GM10847 (cell line): Measurements from ENCODE around the gene CD7.

Experiments used
- POLR2A ChIP-seq: IDR thresholded peaks from 2 replicates; pipeline ENCODE4 v1.6.1; 2011; ENCODE audit not compliant: insufficient read length; ENCODE audit errors: extremely low read depth

Gene CD7

DNA sequence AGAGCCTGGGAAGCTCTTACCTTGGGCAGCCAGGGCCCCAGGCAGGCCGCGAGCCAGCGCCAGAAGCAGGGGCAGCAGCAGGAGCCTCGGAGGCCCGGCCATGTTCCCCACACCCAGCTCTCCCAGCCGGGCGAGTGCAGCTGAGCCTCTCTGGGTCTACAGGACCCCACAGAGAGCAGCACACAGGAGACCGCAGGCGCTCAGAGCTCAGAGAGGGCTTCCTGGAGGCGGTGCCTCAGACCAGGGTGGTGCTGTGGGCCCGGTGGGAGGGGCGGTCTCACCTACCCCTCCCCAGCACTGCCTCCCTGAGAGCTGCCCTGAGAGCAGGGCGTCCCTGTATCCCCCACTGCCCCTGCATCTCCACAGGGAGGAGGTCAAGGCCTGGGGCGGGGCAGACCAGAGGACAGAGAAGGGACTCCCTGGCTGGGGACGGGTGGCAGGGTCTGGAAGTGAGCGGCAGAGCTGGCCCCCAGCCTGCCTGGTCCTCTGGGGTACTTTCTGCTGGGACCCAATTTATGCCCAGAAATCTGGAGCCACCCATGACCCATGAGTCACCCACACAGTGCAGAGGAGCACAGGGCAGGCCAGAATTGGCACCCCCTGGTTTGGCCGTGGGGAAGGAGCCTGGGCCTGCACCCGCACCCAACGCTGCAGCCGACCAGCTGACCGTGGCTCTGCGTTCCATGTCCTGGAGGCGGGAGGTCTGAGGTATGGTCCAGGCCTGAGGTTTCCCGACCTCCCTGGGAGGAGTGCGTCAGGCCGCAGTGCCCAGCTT, at the start of gene CD7:
TSS of gene CD7 (minus strand) at position 215 of the 775 bp plus-strand sequence. CDS start at position 102, 113 bp downstream.
- no peak for TF ChIP-seq POLR2A

DNA sequence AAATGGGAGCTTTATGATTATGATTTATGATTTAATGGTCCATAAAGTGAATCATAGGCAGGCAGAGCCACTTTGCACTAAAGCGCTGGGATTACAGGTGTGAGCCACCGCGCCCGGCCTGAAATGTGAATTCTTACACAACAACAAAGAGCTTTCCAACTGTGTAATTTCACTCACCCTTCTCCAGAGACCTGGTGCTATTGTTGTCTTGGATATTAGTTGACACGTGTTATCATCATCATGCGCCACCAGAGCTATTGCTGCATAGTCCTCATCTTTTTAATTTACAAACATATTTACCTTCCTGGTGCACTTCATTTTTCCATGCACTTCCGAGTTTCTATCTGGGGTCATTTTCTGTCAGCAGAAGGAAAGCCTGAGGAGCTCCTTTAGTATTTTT, 49.3 kb upstream of the CD7 start:
- TF ChIP-seq POLR2A = no peak

DNA sequence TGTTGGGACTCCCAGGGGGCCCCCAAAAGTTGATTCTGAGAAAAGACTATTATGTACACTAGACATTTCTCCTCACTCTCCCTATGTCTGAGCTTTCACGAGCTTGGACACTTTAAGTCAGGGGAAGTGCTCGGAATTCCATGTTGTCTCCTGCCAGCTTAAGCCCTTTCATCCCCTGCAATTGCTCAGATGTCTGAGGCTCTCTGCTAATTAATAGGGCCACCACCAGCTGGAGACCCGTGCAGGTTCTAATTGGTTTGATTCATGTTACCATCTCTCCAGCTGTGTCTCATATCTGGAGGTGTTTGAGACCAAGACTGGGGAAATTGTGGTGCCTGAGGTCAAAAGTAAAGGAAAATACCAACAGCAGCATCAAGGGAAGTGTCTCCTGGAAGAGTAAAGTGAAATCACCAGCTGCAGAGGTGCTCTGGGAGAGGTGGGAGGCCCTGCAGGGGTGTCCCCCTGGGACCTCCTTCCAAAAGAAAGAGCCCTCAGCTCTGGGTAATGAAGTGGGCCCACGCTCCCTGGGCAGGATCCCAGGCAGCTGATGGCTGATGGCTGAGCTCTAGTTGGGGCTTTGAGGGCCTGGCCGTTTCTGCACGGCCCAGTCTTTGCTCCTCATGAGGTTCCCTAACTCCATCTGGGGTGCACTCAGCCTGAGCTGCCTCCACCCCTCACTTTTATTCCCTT, 48.3 kb upstream of the CD7 start:
- no peak for TF ChIP-seq POLR2A

DNA sequence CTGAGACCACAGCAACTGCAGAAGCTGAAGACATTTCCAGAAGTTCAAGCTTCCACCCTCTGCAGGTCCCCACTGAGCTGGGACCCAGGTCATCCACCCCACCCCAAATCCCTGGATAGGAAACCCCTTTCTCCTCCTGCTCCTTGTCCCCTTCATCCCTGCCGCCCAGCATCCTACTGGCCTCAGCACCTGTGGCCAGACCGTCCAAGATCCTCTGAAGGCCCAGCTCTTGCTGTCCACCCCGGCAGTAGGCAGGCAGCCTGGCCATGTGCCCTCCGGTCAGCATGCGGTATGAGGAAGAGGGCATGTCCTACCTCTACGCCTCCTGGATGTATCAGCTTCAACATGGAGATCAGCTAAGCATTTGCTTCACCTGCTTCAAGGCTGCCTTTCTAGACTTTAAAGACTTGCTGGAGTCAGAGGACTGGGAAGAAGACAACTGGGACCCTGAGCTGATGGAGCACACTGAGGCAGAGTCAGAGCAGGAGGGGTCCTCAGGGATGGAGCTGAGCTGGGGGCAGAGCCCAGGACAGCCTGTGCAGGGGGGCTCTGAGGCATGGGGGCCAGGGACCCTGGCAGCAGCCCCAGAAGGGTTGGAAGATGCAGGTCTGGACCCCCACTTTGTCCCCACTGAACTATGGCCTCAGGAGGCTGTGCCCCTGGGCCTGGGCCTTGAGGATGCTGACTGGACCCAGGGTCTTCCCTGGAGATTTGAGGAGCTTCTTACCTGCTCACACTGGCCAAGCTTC, 44.7 kb upstream of the CD7 start:
- no peak for TF ChIP-seq POLR2A

DNA sequence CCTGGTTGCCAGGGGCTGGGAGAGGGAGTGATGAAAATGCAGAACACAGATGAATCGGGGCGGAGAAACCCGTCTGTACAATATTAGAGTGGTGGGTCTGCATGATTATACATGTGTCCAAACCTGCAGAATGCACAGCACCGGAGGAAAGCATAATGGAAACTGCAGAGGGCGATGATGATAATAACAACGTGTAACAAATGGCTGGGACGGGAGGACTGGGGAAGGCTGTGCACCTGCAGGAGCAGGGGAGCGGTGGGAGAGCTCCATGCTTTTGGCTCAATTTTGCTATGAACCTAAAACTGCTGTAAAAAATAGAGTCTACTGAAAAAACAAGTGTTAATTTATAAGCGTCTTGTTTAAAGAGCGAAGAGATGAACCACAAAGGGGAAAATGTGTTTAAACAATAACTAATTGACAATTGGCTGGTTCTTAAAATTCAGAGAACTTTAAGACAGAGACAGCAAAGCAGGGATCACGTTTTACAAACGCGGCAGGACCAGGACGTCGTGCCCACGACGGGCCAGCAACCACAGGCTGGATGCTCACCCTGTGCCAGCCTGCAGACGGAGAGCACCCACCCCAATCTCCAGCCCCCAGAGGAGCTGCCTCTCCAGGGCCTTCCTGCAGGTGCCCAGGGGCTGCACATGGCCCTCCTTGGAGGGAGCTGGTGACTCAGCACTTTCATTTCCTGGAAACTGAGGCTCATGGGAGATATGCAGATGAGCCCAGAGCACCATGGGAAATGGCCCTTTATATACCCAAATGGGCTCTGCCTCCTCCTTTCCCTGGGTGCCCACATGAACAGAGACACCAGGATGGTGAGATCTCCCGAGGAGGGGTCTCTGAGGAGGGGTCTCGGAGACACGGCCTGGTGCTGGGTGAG, 41.3 kb upstream of the CD7 start, which contains the start of gene TEX19:
TSS of gene TEX19 (plus strand) at position 783 of the 886 bp plus-strand sequence. CDS start 2,904 bp downstream, outside the sequence.
- no peak for TF ChIP-seq POLR2A

DNA sequence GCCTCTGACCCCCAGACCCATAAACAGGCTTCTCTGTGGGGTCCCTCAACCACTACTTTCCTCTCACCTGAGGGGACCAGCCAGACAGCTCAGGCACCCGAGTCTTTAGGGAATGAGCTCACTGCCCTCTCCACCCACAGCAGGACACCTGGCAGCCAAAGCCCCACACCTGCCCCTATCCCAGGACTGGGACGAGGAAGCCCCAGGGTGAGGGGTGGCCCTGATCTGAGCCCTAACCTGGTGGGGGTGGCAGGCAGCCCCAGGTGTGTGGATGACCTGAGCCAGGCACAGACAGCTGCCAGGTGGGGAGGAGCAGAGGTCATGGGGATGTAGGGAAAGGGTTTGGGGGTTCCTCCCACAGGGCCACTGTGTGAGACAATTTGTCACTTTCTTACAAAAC, 40.0 kb upstream of the CD7 start:
- TF ChIP-seq POLR2A = no peak

DNA sequence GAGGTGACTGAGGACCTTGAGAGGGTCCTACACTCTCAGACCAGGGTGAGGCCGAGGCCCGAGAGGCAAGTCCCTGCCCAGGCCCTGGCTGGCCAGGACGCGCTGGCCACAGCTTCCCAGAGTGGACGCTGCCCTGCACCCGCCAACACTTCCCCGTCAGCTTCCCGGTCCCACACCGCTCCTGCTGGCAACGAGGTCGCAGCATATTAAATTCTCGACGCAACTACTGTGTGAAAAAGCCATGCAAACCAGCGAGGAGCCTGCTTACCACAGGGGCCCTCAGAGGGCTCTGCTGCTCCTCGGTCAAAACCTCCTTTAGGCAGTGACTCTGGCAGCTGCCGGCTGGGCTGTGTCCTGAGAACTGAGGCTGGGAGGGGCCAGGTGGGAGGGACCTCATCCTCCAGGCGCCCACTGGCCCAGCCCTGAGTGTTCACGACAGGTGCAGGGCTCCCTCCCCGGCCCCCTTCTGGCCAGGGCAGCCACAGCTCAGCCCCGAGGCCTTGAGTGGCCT, 39.5 kb upstream of the CD7 start:
- TF ChIP-seq POLR2A = no peak

DNA sequence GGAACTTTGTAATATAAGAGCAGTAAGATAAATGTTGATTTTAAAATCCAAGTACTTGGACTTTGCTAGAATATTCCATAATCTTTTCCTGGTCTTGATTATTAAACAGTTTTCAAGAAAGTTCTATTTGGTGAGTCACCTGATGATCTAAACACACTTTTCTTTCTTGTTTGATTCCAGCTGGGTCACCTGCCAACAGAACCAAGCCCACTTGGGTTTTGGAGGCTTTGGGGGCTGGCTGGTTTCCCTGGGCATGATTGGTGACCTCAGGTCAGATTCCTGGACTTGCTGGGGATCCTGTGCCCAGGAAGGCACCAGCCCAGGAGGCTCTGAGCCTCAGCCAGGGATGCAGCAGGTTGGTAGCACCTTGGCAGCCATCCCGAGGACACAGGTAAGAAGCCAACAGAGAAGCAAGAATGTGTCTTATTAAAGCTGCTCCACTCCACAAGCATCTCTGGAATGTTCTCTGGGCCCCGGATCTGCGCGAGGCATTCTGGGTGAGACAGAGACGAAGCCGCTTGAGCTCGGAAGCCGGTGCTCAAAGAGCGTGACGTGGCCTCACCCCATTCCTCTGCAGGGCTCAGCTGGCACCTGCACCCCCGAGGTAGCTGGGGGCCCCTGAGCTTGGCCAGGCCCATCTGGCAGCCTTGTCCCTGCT, 38.5 kb upstream of the CD7 start:
- no peak for TF ChIP-seq POLR2A

DNA sequence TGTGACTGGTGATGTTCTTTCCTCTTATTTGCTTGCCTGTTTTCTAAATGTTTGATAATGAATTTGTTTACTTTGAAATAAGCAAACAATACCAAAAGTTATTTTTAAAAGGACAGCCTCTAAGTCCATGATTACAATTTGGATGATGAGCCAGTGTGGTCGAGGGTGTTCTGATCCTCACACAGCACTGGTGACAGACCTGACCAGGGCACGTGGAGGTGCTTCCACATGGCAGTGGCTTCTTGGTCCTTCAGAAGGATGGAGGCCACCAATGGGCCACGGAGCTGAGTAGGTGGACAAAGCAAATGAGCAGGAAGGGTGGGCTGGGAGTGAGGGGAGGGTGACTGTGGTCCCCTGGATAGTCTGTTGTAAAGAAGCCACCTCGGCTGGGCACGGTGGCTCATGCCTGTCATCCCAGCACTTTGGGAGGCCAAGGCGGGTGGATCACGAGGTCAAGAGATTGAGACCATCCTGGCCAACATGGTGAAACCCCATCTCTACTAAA, 37.4 kb upstream of the CD7 start:
- TF ChIP-seq POLR2A = no peak

DNA sequence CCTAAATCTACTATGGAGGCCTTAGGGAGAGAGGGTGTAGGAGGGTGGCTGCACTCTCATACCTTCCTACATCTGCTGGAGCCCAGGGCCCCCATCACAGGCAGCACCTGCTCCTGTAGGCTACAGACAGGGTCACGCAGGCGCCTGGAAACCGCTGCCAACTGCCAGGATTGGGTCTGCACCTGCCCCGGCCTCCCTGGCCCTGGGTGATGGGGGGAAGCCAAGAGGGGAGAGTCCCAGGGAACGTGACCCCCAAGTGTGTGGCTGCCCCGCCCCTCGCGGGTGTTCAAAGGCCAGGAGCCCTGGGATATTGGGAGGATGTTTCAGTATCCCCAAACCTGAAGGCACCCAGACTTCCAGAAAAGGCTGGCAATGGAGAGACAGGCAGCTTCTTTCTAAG, 36.1 kb upstream of the CD7 start:
- no peak for TF ChIP-seq POLR2A

DNA sequence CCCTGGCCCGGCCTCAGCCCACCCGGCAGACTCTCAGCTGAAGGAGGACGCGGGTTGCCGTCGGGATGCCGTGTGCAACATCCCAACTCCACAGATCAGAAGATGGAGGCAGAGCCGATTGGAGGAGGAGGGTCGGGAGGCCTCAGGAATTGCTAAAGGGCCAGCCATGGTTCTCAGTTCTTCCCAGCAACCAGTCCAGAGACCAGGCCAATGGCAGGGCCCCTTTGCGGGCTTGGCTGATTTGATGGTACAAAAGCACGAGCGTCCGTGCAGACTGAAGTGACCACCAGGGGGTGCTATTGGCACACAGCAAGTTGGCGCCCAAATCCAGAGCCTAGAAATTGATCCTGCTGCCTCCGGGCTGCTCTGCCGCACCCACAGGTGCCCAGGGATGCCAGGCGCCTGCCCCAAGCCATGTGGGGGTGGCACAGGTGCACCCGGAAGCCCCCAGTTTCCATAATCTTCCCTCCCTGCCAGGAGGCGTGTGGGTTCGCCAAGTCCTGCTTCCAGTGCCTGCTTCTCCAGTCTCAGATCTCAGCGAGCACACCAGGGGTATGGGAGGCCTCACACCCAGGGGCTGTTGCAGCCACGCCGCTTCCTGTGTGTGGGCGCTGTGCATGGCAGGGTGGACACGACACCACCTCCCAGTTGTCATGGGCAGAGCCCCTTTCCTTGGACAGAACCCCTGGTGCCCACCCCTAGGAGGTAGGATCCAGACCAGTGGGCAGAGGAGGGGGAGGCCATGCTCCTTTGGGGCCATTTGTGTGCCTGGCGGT, 34.5 kb upstream of the CD7 start:
- TF ChIP-seq POLR2A = no peak

DNA sequence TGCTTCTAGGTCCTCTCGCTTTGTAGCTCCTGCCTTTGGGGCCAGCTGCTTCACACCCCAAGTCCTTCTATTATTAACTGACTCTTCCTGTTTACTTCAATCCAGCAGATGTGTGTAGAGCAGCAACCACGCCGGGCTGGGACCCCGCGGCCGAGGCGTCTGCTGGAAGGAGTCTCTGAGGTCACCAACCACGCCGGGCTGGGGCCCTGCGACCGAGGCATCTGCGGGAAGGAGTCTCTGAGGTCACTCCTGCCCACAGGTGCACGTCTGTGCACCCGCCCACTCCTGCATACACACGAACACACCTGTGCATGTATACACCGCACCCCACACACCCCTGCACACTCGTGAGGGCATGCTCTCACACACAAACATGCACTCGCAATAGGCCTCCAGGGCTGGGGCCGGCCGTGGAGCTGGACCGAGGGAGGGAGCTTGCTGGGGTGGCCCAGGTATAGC, 33.9 kb upstream of the CD7 start:
- no peak for TF ChIP-seq POLR2A
